Superior temporal gyrus (tissue), 1 donor: Measurements from ENCODE around the gene SLC39A8.
A peak's percentile ranks its signal among the peaks of the same experiment; 100 is the strongest.
"Not testable (repeated sequence)": the region's sequence is repeated elsewhere in the genome, so short reads cannot be mapped to it uniquely, and the experiment has no call there.

Source experiments
- DNase-seq: peaks from one replicate; pipeline ENCODE4 v3.0.0-alpha.2; 2016; ENCODE audit errors: extremely low spot score

Gene SLC39A8

DNA sequence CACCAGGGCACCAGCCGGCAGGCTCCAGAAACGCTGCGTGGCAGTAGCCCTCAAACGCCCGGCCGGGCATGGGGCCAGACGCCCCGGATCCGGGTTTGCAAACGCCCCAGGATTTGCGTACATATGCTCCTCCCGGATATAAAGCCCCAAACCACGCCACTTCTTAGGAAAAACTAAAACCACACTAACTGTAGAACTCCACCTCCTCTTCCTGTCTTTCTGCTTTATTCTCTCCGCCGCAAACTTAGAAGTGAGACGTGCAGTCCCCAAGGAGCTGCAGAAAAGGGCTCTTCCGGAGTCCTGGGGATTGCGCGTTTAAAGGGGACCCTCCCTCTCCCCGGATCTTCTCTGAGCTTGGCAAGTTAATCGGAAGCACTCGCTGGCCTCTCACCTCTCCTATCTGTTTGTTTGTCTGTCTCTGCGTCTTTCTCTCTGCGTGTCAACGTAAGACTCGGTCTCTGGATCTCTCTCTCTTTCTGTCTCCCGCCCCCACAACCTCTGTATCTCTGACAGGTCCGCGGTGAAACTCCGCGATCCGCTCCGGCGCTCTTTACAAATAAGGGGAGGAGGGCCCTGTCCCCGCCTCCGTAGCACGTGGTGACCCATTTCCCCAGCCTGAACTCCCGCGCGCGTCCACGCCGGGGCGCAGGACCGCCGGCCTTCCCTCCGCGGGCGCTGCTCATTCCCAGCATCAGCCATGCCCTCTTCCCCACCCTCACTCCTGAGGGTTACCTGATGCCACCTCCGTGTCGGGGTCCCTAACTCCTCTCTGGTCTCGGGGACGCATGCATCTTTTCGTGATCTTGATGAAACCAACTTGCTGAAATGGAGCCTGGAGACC lies at the start of gene SLC39A8:
Gene SLC39A8, minus strand, starts transcription at position 529 of the 841 bp plus-strand sequence. CDS start 820 bp downstream, outside the sequence.
- DNase-seq: peak; percentile 72

DNA sequence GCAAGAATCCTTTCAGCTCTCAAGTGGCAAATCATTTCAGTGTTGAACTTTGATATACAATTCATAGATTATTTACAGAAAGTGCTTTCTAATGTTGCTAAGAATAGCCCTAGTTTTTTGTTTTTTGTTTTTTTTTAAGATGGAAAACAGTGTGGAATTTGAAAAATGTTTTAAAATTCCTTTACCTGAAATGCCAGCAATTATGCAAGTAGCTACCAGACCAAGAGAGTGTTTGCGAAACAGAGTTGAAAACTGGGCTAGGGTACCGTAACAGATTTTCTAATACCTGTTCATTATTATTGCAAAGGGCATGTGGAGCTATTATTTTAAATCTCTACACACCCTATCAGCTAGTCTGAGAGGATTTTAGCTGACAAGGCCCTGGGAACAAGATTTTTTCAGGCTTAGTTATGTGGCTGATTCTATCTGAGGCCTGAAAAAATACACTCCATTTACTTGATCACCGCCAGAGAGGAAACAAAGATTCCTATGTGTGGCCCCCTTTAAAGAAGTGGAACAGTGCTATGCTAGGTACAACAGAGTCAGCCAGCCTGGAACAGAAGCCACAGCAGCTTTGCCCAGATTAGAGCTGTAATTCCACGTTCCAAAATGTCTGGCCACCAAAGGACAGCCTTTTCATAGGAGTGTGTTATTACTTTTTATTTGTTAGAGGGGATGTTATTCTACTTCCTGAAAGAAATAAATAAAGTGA lies 46.9 kb upstream of the SLC39A8 start:
- DNase-seq: no peak

DNA sequence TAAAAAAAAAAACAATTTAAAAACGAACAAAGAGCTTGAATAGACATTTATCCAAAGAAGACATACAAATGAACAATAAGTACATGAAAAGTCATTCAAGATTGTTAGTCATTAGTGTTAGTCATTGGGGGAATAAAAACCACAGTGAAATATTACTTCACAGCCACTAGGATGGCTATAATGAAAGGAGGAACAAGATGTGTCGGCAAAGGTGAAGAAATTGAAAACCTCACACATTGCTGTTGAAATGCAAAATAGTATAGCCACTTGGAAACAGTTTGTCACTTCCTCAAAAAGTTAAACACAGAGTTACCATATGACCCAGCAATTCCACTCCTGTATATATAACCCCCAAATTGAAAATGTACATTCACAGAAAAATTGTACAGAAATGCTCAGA lies 45.2 kb upstream of the SLC39A8 start:
- DNase-seq: no peak

DNA sequence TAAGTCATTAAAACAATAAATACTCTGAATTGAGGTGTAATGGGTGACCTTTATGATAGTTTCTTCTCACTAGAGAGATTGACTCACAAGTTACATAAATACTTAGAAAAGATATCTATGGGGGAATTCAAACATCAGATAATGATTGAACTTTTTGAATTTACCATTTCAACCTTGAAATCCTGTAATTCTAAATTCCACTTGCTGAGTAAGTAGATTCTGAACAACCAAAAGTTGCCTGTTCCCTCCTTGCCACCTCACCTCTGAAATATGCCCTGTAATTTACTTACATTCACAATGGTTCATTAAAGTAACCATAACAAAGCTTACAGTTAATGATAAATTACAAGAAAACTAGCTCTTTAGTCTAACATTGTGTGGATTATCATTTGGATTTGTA lies 43.3 kb upstream of the SLC39A8 start:
- DNase-seq: no peak

DNA sequence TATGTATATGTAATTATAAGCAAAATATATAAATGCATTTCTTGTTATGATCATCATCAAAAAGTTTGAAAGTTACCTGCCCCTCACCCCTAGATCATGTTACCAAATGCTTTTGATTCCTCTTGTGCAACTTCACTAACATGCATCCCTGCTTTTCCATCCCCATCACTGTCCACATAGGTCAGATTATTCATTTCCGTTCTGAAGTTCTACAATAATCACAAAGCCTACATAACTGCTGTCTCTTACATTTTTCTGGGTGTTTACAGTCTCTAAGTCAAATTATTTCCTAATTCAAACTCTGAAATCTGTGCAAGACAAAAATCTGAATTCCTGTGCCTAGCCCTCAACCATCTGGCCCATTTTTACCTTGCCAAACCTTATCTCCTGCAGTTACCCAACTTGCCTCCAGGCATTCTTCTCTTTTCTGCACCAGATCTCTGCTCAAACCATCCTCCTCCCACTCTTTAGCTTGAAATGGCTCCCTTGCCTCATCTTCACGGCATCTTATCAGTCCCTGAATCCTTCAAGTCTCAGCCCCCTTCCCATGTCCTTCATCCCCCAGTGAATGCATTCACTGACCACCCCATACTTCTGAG lies 42.4 kb upstream of the SLC39A8 start:
- DNase-seq: no peak

DNA sequence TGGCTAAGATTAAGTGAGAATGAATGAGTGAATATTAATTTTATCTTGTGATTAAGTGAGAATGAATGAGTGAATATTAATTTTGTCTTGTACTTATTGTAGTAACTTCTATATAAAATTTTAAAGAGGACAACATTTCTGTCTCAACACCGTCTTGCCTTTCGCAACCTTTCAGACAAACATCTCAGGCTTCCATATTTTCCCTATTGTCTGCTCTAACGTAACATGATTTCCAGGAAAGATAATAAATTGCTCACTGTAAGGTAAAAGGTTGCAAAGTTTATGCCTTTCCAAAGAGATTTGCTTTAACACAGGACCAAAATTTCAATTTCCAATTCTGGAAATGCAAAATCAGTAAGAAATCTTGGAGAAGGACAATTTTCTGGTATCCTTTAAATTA lies 41.7 kb upstream of the SLC39A8 start:
- no peak for DNase-seq

DNA sequence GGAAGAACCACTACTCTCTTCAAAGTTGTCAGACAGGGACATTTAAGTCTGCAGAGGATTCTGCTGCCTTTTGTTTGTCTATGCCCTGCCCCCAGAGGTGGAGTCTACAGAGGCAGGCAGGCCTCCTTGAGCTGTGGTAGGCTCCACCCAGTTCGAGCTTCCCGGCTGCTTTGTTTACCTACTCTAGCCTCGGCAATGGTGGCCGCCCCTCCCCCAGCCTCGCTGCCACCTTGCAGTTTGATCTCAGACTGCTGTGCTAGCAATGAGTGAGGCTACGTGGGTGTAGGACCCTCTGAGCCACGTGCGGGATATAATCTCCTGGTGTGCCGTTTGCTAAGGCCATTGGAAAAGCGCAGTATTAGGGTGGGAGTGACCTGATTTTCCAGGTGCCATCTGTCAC lies 35.0 kb upstream of the SLC39A8 start:
- not testable (repeated sequence) for DNase-seq

DNA sequence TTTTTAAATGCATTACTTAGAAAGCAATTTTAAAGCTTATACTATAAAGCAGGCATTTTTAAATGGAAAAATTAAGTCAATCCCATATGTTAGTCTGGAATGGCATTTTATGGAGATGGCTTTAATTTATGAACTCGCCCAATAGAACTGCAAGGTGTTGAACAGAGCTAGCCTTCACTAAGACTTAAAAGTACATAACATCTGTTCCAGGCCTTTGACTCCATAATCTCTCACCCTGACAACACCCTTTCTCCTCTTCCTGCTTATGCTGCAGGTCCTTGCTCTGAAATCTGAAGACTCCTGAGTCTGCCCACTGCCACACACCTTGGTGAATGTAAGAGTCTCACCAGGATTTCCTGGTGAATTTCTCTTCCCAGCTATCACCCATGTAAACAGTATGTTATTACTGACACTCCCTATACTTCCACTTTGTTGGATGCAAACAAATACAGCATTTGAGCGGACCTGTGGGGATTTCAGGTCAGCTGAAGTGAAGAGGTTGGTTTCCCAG lies 17.7 kb upstream of the SLC39A8 start:
- no peak for DNase-seq

DNA sequence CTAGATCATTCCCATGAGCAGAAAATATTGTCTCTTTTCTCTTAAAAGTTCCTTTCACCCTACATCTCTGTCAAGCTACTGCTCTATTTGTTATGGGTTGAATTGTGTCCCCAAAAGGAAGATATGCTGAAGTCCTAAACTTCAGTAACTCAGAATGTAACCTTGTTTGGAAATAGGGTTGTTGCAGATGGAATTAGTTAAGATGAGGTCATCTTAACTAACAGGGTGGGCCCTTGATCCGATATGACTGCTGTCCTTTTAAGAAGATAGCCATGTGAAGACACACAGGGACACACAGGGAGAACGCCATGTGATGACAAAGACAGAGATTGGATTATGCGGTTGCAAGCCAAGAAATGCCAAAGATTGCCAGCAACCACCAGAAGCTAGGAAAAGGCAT lies 12.8 kb upstream of the SLC39A8 start:
- DNase-seq: no peak

DNA sequence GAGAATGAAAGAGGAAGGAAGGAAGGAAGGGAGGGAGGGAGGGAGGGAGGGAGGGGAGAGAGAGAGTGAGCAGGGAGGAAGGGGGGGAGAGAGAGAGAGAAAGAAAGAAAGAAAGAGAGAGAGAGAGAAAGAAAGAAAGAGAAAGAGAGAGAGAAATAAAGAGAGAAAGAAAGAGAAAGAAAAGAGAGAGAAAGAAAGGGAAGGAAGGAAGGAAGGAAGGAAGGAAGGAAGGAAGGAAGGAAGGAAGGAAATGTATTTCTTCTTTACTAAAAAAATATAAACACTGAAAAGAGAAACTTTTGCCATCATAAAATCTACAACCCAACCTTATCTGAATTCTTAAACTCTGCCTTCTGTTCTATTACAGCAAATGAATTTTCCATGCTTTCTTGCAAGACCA lies 12.4 kb upstream of the SLC39A8 start:
- not testable (repeated sequence) for DNase-seq

DNA sequence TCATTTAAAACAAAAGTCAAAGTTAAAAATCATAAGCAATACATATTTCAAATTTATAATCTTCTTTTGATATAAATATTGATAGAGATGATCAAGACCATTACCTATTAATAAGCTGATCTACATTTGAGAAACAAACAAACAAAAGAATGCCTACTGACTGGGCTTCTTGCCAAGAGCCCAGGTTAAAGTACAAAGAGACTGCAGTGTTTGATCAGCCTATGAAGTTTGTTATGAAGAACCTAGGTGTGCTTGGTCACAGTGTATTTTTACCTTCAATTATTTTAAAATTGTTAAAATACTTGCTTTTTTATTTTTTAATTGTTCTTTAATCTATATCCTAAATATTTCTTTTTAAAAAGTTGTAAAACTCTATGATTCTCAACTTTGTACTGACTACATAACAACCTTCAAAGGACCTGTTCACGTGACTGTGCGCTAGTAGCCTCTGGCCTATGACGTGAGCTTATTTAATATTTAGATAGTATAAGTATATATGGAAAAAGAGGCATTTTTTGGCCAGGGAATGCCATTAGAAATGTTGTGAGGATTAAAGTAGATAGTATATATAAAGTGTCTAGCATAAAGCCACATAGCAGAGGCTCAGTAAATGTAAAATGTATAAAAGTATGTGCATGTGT lies 11.4 kb upstream of the SLC39A8 start:
- no peak for DNase-seq

DNA sequence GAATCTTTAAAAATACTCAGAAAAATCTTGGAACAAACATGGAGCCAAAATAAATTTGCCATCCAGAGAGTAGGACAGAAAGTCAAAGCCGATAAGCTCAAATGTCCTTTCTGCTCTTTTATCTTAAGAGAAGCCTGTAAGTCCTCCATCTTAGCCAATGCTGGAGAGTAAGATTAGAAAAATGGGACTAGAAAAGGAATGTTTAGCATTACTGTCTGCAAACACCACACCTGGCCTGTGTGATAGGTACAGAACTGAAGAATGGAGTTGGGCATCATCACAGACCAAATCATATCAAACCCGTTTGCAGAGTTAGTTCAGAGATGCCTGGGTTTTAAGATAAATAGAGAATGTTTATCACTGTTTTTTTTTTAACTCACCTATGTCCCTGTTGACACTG lies 10.5 kb upstream of the SLC39A8 start:
- DNase-seq: no peak

DNA sequence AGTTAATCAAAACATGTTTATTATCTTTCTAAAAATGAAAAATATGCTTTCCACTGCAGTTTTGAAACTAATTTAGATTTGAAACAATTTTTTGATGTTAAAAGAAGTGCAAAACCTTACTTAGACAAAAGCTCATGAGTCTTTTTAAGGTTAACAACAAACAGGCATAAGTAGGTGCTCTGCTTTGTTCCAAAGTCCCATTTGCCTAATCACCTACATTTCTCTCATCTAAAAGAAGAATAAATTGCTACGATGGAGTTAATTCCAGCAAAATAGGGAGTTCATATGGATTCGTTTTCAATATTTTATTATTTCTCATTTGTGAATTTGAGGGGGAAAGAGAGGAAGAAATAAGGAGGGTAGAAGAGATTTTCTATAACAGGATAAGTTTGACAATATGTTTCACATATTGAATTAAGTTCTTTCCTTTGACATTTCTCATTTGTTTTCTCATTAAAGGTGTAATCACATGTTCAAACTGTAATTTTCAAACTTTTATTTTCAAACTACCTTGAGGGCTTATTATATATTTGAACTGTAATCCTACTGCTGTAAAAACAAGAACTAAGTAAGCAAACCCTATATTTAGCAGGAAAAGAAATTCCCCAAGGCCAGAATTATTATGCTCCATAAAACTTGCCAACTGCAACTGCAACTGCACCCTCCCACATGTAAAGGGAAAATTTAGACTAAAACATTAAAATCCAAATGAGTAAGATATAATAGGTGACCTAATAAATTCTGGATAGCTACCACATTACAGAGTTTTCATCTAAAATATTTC lies 9.6 kb upstream of the SLC39A8 start:
- DNase-seq: no peak

DNA sequence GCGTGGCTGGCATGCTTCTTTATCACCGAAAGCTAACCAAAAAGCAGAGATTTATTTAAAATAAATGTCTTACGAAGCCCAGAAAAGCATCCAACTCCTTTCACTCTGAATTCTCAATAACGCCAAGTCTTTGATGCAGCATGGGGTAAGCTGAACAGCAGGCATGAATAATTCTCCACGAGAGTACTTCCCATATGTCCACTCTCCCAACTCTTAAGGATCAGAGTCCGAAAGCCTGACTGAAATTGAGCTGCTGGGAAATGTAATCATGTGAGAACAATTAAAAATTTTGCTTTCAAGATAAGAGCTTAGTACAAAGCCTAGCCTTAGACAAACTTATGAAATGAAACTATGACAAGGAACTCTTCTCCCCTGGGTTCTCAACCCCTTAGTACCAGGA lies 7.5 kb upstream of the SLC39A8 start:
- no peak for DNase-seq

DNA sequence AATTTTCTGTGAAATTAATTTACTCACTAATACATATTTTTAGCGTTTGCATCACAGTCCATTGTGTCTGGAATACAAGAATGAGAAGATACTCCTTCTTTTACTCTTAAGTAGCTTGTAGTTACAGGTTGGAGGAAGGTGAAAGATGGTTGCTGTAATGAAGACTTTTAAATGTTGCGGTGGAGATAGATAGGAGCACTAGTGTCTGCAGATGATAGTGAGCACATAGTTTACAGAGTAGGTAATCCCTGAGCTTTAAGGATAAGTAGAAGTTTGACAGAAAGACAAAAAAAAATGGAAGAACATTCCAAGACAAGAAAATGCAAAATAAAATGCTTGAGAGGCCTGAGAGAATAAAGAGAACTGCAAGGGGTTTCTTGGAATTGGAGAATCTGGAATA lies 5.4 kb upstream of the SLC39A8 start:
- no peak for DNase-seq

DNA sequence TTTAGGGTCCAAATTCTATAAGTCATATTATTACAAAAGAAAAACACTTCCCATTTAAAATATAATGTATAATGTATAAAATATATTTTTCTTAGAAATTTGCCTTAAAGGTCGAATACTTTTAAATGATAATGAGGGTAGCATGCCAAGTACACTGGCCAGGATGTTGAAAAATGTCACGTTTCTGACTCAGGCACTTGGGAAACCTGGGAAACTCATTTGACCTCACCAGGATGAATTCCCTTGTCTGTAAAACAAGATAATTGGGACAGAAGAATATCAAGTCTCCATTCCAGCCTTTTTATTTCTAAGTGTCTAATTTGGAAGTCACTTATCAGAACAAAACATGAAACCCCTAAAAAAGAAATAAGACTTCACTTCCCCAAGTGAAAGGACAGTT lies 3.4 kb upstream of the SLC39A8 start:
- DNase-seq: no peak

DNA sequence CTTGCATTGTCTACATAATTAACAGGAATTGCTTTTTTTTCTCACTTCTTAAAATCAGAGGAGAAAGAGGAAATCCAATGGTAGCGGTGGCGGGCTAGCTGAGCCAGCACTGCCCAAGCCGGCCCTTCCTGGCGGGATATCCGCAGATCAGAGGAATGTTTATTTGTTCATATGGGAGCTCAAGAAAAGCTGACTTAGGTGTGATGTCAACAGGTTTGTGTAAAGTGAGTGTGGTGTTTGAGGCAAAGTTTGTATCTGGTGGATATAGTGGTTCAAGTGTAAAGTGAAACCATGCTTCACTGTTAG lies 466 bp upstream of the SLC39A8 start:
- no peak for DNase-seq

DNA sequence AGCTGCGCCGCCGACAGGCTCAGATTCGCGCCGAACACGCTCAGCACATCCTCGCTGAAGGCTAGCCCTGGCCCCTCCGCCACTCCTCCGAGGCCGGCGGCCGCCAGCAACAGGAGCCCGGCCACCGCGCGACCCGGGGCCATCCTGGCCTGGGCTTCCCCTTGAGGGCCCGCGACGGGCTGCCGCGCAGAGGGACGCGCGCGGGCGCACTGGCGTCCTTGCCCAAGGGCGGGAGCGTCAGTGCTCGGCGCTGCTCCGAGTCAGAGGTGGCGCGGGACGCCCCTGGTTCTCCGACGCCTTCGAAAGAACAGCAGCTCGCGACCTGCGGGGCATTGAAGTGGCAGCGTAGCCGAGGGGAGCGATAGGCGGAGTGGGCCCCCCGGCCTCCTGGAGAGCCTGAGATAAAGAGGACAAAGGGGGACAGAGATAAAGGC lies 745 bp downstream of the SLC39A8 start:
- no peak for DNase-seq

DNA sequence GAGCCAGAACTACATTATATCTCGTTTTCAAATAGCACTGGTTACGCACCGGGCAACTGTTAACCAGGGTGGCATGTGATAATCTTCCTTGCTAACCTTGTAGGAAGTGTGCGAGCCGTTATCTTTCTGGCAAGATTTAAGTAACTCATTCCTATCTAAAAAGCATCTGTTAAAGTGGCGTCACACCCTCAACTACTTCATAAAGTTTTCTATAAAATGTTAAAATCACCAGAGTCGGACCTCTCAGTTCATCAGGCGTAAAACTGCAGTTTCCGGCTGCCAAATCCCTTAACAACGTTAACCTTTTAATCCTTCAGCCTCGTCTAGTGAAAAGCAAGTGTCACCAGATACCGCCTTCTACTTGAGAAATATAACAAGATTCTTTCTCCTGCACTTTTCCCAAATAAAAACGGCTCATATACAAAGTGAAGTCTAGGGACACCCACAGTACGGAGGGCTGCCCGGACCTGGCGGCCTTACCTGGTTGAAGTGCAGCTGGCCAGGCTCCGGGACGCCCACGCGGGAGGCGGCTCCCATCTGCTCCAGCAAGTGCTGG lies 1.2 kb downstream of the SLC39A8 start:
- DNase-seq: no peak

DNA sequence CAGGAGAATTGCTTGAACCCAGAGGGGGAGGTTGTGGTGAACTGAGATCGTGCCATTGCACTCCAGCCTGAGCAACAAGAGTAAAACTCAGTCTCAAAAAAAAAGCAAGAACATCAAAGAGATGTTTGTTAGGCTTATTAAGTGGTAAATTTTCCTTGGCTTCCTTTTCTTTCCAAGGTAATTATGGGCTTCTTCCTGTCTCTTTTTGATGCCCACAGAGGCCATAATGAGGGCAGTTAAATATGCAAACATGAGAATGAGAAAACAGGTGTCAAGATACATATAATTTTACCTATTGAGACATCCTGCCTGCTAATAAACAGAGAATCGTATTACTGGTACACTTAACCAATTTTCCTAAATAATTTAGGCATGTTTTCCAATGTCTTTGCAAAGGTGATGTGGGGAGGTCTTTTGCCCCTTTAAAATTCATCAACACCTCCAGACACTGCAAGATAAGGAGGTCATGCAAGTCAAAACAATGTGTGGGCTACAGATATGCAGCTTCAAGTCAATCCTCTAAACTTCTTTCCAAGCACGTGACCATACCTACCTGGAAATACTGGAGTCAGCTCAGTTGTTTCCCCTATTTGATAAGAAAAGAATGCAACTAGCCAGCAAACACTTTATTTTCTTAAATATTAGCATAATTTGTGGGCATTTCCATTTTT lies 2.7 kb downstream of the SLC39A8 start:
- DNase-seq: no peak

DNA sequence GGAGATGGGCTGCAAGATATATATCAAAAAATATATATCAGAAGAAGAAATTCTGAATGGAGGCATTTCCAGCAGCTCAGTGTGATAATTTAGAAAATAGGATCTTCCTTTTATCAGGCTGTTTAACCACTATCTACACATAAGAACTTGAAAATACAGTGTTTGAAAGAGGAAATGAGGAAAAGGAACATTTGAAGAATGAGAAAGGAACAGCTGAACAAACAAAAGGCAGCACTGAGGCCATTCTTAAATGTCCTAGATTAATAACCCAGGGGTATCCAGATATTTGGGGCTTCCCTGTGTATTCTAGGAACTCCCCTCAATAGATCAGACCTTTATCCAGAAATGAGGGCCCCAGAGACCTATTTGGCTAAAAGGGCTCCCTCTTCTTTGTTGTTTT lies 4.1 kb downstream of the SLC39A8 start:
- no peak for DNase-seq
